ENCODE data around the gene FCHO1.

Gene FCHO1

DNA sequence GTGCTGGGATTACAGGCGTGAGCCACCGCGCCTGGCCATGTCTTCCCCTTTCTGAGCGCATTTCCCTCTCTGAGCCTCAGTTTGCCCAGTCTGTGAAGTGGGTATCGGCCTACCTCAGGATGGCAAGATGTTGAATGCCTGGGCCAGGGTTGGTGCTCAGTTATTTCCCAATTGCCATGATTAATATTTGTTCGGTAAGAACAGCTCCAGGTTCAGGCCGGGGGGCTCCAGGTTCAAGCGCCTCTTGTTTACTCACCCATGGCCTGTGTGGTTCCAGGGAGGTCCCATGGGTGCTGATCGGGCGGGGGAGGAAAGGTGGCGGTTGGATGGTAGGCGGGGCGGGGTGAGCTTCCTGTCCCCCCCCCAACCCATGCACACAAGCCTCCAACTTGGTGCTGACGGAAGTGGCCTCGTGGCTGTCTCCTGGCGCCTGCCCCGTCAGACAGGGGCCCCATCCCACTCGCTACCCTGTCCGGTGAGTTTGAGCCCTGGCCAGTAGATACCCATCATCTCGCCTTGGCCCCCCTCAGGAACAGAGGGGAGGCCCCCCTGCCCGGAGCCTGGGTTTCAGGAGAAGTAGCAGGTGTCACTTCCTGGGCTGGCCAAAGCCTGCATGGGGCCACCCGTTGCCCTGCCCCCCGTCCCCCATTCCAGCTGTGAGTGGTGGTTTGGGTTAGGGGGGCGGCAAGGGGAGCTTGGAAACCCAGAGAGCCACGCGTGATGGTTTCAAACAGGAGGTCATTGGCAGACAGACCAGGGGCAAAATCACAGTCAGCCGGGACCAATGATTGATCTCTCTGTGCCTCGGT is at the start of gene FCHO1:
Gene FCHO1, plus strand, starts transcription at position 375 of the 809 bp plus-strand sequence. CDS start 3,688 bp downstream, outside the sequence.
- in situ Hi-C loops (cut with MboI; ENCODE audit: low sequenced_read_pairs), result no loop called here

- in situ Hi-C loops (cut with MboI; ENCODE audit: low sequenced_read_pairs), result no loop called here
Observed at GRCh38 chr19:17703824-17704463, 47.3 kb upstream of the FCHO1 start.

DNA sequence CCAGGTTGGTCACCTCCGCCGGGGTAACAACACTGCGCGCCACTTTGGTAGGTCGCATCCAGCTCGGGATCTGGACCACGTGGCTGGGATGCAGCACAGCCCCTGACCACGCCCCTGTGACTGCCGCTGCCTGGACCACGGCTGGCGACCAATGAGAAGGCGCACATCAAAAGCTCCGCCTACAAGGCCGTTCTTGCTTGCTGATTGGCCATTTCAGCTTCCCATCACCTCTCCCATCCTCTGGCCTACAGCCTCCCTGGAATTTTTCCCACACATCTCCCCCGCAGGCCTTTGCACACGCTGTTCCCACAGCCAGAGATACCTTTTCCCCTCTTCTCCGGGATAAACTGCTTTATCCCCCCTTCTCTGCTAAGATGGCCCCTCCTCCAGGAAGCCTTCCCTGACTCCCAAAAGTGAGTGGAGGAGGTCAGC is 44.5 kb upstream of the FCHO1 start:
- in situ Hi-C loops (cut with MboI; ENCODE audit: low sequenced_read_pairs), result no loop called here

DNA sequence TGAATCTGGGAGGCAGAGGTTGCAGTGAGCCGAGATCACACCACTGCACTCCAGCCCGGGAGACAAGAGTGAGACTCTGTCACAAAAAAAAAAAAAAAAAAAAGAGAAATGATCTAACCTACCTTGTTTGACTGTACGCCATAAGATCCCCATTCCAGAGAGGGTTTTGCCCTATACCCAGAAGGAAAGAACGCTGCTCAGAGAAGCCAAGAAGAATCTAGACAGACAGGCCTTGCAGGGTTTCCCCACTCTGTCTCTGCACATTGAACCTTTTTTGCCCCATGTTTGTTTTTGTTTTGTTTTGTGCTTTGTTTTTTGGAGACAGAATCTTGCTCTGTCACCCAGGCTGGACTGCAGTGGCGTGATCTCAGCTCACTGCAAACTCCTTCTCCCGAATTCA is 39.4 kb upstream of the FCHO1 start:
- in situ Hi-C loops (cut with MboI; ENCODE audit: low sequenced_read_pairs), result no loop called here

DNA sequence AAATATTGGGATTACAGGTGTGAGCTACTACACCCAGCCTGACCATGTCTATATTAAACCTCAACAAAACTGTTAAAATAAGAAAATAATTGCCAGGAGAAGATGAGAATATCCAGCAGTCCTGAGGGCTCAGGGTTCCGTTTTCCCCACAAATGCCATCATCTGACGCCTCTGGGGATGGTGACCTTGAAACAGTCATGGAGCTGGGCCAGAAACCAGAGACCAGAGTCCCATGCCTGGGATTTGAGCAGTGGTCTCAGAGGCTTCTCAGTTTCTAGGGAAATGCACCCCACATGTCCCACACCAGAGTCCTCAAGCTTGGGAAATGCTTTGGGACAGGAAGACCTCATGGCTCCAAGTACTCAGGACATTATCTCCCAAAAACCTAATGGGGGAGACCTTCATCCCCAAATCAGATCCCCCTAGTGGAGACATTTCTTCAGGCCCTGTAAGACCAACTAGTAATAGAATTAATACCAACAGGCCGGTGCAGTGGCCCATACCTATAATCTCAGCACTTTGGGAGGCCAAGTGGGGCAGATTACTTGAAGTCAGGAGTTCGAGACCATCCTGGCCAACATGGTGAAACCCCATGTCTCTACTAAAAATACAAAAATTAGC is 34.9 kb upstream of the FCHO1 start:
- in situ Hi-C loops (cut with MboI; ENCODE audit: low sequenced_read_pairs), result no loop called here

DNA sequence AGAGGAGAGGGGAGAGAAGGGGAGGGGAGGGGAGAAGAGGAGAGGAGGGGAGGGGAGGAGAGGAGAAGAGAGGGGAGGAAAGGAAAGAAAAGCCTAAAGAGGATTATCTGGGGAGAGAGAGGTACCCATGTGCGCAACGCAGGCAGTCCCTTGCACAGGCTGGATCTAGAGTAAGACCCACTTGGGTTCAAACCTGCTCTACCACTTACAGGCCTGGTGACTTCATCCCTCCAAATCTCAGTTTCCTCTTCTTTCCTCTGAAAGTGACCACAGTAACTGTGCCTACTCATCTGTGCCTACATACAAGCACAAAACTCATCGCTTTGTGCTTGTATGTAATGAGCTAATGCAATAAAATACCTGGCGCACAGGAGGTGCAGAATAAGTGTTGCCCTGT is 32.7 kb upstream of the FCHO1 start:
- in situ Hi-C loops (cut with MboI; ENCODE audit: low sequenced_read_pairs), result no loop called here

- in situ Hi-C loops (cut with MboI; ENCODE audit: low sequenced_read_pairs), result no loop called here
Observed at GRCh38 chr19:17718947-17719711, 32.1 kb upstream of the FCHO1 start, which contains the start of gene MAP1S. TSS of gene MAP1S (plus strand) at chr19:17719480. CDS start at chr19:17719503, 23 bp downstream.

DNA sequence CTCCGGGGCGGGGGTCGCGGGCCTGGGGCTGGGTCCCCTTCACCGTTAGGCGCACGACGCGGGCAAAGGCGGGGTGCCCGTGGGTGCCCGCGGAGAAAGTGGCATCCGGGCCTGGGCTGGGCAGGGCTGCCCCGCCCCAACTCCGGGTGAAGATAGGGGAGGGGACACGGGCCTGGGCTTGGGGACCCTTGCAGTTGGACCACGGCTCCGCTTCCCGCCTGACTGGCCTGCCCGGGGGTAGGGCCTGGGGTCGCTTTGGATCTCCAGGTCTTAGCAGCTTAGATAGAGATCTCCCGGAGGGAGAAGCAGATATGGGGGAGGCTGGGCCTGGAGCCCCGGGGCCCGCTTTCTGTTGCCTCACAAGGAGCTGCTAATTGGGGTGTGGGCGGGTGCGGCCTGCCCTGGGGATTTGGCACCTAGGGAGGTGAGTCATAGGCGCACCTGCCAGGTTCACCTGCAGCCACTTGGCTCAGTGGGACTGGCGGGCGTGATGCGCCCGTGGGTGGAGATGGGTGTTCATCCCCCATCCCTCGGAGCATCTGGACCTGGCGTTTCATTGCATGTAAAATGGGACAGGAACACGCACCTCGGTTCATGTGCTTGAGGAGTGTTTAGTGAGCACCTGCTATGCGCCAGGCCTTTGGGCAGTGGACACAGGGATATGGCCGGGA is 31.4 kb upstream of the FCHO1 start:
- in situ Hi-C loops (cut with MboI; ENCODE audit: low sequenced_read_pairs), result no loop called here

DNA sequence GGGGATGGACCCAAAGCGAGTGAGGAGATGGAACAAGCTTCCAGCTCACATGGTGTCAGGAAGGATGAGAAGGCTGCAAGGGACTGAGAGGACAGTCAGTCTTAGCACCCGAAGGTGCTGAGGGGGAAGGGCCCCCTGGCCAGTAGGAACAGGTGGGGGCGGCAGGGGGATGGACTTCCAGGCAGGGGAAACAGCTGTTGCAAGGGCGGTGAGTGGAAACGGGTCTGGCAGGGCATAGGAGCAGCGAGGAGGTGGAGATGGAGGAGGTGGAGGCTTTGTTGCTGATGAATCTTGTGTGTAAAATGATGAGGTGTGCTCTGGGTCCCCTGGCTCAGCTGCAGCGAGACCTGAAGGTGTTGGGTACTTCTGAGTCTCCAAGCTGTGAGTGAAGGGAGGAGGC is 30.8 kb upstream of the FCHO1 start:
- in situ Hi-C loops (cut with MboI; ENCODE audit: low sequenced_read_pairs), result no loop called here

GRCh38 chr19:17721111-17721628 is 30.1 kb upstream of the FCHO1 start:
- in situ Hi-C loops (cut with MboI; ENCODE audit: low sequenced_read_pairs), result no loop called here

- in situ Hi-C loops (cut with MboI; ENCODE audit: low sequenced_read_pairs), result no loop called here
Observed at GRCh38 chr19:17721821-17722220, 29.5 kb upstream of the FCHO1 start.

GRCh38 chr19:17722655-17723240 is 28.5 kb upstream of the FCHO1 start:
- in situ Hi-C loops (cut with MboI; ENCODE audit: low sequenced_read_pairs), result no loop called here

- in situ Hi-C loops (cut with MboI; ENCODE audit: low sequenced_read_pairs), result no loop called here
Observed at GRCh38 chr19:17724655-17725054, 26.6 kb upstream of the FCHO1 start.

- in situ Hi-C loops (cut with MboI; ENCODE audit: low sequenced_read_pairs), result no loop called here
Observed at GRCh38 chr19:17725422-17726078, 25.7 kb upstream of the FCHO1 start.

- in situ Hi-C loops (cut with MboI; ENCODE audit: low sequenced_read_pairs), result no loop called here
Observed at GRCh38 chr19:17726136-17726741, 25.0 kb upstream of the FCHO1 start.

GRCh38 chr19:17726964-17727773 is 24.1 kb upstream of the FCHO1 start:
- in situ Hi-C loops (cut with MboI; ENCODE audit: low sequenced_read_pairs), result no loop called here

- in situ Hi-C loops (cut with MboI; ENCODE audit: low sequenced_read_pairs), result no loop called here
Observed at GRCh38 chr19:17727843-17728242, 23.4 kb upstream of the FCHO1 start.

DNA sequence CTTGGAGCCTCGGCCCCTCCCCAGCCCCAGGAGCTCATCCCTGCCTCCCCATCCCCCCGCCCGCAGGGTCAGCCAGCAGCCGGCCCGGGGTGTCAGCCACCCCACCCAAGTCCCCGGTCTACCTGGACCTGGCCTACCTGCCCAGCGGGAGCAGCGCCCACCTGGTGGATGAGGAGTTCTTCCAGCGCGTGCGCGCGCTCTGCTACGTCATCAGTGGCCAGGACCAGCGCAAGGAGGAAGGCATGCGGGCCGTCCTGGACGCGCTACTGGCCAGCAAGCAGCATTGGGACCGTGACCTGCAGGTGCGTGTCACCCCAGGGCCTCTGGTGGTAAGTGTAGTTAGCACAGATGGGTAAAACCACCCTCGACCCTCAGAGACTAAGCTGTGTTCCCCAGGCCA is 18.1 kb upstream of the FCHO1 start:
- in situ Hi-C loops (cut with MboI; ENCODE audit: low sequenced_read_pairs), result no loop called here

Data from hTERT RPE-1 (cell line).